ENCODE measurements around the gene CTSE.

- TF ChIP-seq, protein P1, sequence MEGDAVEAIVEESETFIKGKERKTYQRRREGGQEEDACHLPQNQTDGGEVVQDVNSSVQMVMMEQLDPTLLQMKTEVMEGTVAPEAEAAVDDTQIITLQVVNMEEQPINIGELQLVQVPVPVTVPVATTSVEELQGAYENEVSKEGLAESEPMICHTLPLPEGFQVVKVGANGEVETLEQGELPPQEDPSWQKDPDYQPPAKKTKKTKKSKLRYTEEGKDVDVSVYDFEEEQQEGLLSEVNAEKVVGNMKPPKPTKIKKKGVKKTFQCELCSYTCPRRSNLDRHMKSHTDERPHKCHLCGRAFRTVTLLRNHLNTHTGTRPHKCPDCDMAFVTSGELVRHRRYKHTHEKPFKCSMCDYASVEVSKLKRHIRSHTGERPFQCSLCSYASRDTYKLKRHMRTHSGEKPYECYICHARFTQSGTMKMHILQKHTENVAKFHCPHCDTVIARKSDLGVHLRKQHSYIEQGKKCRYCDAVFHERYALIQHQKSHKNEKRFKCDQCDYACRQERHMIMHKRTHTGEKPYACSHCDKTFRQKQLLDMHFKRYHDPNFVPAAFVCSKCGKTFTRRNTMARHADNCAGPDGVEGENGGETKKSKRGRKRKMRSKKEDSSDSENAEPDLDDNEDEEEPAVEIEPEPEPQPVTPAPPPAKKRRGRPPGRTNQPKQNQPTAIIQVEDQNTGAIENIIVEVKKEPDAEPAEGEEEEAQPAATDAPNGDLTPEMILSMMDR (conservative IDR thresholded peaks at IDR 0.05; ENCODE audit: low read depth in 2 of 2), result no peak
- TF ChIP-seq POLR2AphosphoS5 (IDR thresholded peaks at IDR 0.05; ENCODE audit: low read depth), result no peak
- TF ChIP-seq CREB1 (CRISPR knock-in tag; IDR thresholded peaks at IDR 0.05; ENCODE audit: low read depth), result no peak
- no peak for TF ChIP-seq REST (IDR thresholded peaks at IDR 0.05; ENCODE audit: unreplicated experiment)
- TF ChIP-seq EZH2 (IDR thresholded peaks at IDR 0.05; ENCODE audit: low read depth, unreplicated experiment), result no peak
These were observed 52.6 kb downstream of the CTSE start for GRCh38 chr1:205971082-205971481.
